ENCODE measurements around the gene SENP6.

Gene SENP6

GRCh38 chr6:75603106-75603420 lies 1.4 kb downstream of the SENP6 start:
- TF ChIP-seq GATA3 (IDR thresholded peaks at IDR 0.05; ENCODE audit: low read depth, low read length) (no peak), GATA2 (IDR thresholded peaks at IDR 0.05; ENCODE audit: low read depth, low read length) (no peak)

- TF ChIP-seq GATA3 (IDR thresholded peaks at IDR 0.05; ENCODE audit: low read depth, low read length) (no peak), GATA2 (IDR thresholded peaks at IDR 0.05; ENCODE audit: low read depth, low read length) (no peak)
Observed at GRCh38 chr6:75604294-75604693, 2.6 kb downstream of the SENP6 start.

DNA sequence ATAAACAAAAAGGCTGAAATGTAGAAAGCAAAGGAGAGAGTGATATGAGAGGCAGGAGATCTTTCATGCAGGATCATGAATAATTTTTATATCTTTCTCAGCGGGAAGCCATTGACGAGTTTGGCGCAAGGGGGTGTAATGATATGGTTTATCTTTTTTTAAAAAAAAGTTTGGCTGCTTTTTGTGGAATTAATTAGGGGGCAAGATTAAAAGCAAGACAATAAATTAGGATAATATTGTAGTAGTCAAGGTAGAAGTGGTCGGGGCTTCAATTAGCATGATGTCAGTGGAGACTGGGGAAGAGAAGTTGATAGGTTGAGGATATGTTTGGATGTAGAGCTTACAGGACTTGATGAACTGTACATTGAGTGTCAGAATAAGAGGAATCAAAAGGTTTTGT lies 4.0 kb downstream of the SENP6 start:
- TF ChIP-seq GATA2 (IDR thresholded peaks at IDR 0.05; ENCODE audit: low read depth, low read length) = no peak
- no peak for TF ChIP-seq GATA3 (IDR thresholded peaks at IDR 0.05; ENCODE audit: low read depth, low read length)

DNA sequence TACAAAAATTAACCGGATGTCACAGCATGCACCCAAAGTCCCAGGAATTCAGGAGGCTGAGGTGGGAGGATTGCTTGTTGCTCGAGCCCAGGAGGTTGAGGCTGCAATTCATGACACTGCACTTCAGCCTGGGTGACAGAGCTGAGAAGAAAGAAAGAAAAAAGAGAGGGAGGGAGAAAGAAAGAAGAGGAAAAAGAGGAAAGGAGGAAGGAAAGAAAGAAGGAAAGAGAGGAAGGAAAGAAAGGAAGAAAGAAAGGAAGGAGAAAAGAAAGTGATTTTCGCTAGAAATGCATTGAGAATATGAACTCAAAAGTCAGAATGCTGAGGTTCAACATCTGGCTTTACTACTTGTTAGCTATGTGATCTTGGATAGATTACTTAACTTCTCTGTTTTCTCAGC lies 6.6 kb downstream of the SENP6 start:
- TF ChIP-seq GATA2 (IDR thresholded peaks at IDR 0.05; ENCODE audit: low read depth, low read length) (no peak), GATA3 (IDR thresholded peaks at IDR 0.05; ENCODE audit: low read depth, low read length) (no peak)

- TF ChIP-seq GATA2 (IDR thresholded peaks at IDR 0.05; ENCODE audit: low read depth, low read length) (no peak), GATA3 (IDR thresholded peaks at IDR 0.05; ENCODE audit: low read depth, low read length) (no peak)
Observed at GRCh38 chr6:75608956-75609533, 7.4 kb downstream of the SENP6 start.

- no peak for TF ChIP-seq GATA2 (IDR thresholded peaks at IDR 0.05; ENCODE audit: low read depth, low read length)
- TF ChIP-seq GATA3 (IDR thresholded peaks at IDR 0.05; ENCODE audit: low read depth, low read length) = no peak
Observed at GRCh38 chr6:75609639-75610590, 8.2 kb downstream of the SENP6 start.

DNA sequence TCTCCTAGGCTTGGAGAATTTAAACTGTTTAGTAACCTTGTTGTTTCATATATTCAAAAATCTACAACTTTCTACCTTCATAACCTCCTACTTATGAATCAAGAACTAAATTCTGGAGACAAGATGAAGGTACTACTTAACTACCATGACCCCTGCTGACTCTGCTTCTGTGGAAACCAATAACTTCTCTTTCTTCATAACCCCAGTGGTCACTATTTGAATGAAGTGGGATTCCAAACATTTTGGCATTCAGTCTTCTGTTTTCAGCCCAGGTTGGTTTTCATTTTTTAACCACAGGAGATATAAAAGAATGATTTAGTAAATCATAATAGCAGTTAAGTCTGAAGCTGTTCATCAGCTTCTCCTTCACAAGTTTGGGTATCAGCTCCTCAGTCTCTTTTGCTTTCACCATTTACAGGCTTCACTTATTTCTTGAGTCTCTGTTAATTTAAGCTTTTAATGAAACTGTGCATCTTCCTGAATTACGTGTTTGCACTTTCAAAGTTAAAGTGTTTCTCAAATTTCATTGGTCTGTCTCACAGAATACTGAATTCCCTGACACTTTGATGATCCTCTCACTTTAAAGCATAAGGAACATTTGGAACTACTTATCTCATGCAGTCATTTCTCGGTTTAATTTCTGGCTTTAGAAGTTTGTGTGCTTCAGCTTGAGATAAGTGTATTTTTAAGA lies 9.5 kb downstream of the SENP6 start:
- TF ChIP-seq GATA3 (IDR thresholded peaks at IDR 0.05; ENCODE audit: low read depth, low read length) (no peak), GATA2 (IDR thresholded peaks at IDR 0.05; ENCODE audit: low read depth, low read length) (no peak)

DNA sequence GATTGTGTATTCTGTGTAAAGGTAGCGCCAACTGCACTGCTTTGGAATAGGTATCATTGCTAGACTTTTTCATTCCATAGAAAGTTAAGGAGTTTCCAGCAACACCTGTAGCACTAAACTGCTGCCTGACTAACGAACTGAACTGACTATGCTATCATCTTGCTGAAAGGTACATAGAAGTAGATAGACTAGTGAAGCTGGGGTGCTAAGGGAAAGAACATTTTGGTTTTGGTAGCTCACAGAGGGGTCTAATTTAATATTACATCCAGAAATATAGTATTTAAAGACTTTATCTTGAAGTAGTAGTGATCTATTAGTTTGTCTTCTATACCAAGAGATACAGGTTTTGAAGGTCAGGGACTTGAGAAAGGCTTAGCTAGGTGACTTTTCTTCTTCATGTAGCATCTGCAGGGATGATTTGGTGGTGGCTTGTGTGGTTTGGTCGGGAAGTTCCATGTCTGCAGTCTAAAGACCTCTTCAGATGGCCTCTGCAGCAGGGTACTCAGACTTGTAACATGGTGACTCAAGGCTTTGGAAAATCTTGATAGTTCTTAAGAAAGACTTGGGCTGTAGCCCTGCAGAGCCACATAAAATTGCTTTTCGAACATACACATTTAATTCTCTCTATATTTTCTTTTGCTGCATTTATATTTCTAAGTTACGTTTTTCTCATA lies 10.2 kb downstream of the SENP6 start:
- TF ChIP-seq GATA2 (IDR thresholded peaks at IDR 0.05; ENCODE audit: low read depth, low read length) = no peak
- TF ChIP-seq GATA3 (IDR thresholded peaks at IDR 0.05; ENCODE audit: low read depth, low read length) = no peak

- no peak for TF ChIP-seq GATA2 (IDR thresholded peaks at IDR 0.05; ENCODE audit: low read depth, low read length)
- no peak for TF ChIP-seq GATA3 (IDR thresholded peaks at IDR 0.05; ENCODE audit: low read depth, low read length)
Observed at GRCh38 chr6:75612434-75612833, 10.8 kb downstream of the SENP6 start.

GRCh38 chr6:75613056-75613501 lies 11.4 kb downstream of the SENP6 start:
- TF ChIP-seq GATA2 (IDR thresholded peaks at IDR 0.05; ENCODE audit: low read depth, low read length) = no peak
- TF ChIP-seq GATA3 (IDR thresholded peaks at IDR 0.05; ENCODE audit: low read depth, low read length) = no peak

DNA sequence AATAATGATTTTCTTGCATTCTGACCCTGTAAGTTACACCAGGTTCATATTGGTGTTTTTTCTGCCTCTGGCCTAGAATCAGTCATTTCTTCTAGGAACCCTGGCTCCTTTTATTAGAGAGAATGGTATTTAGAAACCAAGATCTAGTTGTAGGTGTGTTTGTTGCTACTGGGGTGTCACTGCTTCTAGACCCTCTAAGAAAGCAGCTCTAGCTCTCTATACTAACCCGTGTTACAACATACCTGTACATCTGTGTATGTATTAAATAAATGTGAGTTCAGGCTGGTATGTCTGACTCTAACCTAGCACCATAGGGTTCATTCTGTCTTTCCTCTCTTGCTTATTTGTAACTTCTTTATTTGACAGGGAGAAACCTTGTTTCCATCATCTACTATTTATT lies 16.8 kb downstream of the SENP6 start:
- TF ChIP-seq GATA3 (IDR thresholded peaks at IDR 0.05; ENCODE audit: low read depth, low read length) = no peak
- TF ChIP-seq GATA2 (IDR thresholded peaks at IDR 0.05; ENCODE audit: low read depth, low read length) = no peak

- TF ChIP-seq GATA3 (IDR thresholded peaks at IDR 0.05; ENCODE audit: low read depth, low read length) (no peak), GATA2 (IDR thresholded peaks at IDR 0.05; ENCODE audit: low read depth, low read length) (no peak)
Observed at GRCh38 chr6:75619230-75619899, 17.7 kb downstream of the SENP6 start.
